HG03378 (cell line): ENCODE measurements around the gene TDRD10.
"Not testable (repeated sequence)": the region's sequence is repeated elsewhere in the genome, so short reads cannot be mapped to it uniquely, and the experiment has no call there.

ENCODE experiments used
- ATAC-seq: cut with Tn5 transposase; IDR thresholded peaks from one replicate; pipeline ENCODE4 v1.9.1; 2021; ENCODE audit warnings: mild to moderate bottlenecking, moderate library complexity; ENCODE audit not compliant: unreplicated experiment

TDRD10 gene

DNA sequence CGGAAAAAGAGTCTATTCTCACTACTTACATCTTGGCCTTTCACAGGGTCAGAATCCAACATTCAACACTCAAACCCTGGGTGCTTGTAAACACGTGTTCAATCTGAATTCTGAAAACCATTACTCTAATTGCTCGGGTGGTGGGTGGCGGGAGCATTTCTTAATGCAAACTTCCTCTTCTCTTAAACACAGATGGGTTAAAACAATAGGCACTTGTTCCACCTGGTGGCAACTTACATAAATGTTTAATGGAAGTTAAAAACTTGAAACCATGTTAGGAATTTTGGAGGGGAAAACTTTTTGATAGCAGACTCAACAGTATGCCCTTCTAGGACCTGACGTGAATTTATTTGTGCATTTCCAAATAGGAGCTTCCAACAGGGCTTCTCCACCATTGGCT, 23.4 kb upstream of the TDRD10 start:
- no peak for ATAC-seq

DNA sequence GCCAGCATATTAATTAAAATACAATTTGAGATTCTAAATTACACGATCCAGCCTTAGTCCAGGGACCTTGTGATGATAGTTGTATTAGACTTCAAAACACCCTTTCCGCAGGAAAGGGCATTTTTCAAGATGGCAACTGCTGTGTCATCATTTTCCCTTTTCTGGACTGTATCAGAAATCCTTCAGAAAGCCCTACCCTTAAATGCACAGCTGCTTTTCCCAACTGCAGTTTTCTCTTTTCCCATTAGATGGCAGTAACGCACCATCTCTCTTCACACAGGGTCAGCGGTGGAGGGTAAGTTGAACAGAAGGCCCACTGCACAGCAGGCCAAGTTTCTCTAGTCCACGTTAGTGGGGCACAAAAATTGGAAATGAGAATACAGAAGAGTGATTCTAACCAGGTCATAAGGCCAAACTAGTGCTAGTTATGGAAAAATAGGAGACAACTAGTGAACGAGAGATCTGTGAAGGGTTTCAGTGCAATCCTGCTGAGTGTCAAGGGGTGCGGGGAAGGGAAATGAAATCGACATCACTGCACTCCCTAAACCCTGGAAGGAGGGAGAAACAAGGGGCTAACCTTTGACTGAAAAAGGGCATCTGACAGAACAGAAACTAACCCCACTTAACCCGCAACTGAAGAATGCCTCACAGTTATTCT, 22.1 kb upstream of the TDRD10 start:
- ATAC-seq = no peak

DNA sequence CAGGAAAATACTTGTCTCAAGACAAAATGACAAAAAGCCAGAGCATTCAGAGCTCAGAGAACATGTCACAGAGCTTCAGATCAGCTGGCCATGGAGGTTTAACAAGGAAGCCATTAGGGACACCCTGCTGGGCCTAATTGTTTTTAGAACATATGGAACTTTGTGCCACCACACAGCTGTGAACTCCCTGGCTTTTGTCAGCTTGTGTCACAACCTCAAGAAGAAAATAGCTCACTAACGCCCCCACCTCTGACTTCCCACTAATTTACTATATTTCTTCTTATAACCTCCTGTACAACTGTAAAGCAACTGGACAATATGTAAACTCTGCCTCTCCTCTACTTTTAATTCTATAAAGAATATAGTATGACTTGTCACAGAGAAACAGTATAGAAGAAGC, 21.0 kb upstream of the TDRD10 start:
- no peak for ATAC-seq

DNA sequence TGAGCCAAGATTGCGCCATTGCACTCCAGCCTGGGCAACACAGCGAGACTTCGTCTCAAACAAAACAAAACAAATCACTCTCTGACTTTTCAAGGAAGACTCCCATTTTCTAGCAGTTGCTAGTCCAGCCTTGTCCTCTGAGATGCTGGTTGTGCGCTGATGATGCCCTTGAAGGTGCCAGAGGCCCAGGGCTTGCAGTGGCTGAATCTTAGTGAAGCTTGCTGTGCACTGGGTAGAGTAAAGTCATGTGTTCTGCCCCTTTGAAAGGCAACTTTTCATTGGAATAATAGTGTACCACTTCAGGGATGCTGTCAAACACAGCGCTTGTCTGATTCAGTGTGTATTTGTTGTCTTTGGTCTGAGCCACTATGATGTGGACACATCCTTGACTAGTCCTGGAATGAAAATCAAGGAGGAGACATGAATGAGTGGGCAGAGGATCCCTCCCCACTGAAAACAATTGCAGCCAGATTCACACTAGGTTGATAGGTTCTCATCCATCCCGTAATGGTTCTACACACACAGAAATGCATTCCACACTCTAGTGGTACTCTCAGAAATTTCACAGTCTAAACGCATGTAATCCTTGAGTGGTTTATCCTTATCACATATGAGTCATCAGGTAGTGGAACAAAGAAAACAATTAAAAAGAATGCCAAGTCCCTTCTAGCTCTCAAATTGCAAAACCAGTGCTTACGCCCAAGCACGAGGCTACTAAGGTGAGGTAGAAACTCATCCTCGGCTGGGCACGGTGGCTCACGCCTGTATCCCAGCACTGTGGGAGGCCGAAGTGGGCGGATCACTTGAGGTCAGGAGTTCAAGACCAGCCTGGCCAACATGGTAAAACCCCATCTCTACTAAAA, 17.8 kb upstream of the TDRD10 start:
- no peak for ATAC-seq

DNA sequence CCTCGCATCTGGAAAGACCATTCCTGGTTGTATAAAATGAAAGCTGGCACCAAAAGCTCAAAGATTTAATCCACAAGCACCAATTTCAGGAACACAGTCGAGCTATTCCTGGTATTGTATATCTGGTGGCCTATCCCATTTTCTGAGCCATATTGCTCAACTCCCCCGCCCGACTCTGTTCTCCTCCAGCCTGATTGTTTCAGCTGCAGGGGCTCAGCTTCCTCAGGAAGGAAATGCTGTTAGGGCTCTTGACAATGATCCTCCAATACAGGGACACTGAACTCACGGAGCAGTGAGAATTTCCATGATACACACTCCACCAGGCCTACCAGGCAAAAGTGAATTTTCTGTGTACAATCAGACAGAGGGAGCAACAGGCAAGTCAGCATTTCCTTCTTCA, 16.9 kb upstream of the TDRD10 start:
- no peak for ATAC-seq

DNA sequence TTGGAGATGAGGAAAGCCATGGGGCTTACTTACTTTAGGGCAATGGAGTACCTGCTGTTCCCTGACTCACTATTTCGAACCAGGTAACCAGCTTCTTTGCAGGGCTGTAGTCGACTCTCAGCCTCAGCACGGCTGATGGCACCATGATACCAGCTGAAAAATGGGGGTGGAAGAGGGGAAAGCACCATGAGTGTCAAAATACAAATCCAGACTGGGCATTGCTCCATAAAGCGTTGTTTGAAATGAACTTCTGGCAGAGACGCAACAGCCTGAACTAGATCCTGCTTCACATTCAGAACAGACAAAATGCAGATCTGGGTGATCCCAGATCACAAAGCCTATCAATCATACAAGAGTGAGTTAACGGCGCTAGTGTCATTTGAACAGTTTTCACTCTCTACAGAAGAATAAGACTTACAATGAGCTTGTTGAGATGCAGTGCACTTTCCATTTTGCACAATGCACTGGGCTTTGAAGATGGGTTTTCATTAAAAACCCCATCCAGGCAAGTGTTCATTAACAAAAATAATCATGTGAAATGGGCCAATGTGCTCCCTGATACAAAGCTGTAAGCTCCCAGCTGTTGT, 16.0 kb upstream of the TDRD10 start:
- no peak for ATAC-seq

DNA sequence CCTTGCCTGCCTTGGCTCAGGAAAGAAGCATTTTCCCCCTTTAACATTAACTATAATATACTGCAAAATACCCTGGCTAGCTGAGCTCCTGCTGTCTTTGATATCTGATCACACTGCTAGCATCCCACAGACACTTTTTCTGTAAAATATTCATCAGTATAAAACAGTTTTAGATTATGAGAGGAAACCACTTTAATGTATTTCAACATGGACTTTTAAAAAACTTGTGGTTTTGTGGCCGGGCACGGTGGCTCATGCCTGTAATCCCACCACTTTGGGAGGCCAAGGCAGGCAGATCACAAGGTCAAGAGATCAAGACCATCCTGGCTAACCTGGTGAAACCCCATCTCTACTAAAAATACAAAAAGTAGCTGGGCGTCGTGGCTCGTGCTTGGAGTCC, 15.3 kb upstream of the TDRD10 start:
- ATAC-seq = not testable (repeated sequence)

DNA sequence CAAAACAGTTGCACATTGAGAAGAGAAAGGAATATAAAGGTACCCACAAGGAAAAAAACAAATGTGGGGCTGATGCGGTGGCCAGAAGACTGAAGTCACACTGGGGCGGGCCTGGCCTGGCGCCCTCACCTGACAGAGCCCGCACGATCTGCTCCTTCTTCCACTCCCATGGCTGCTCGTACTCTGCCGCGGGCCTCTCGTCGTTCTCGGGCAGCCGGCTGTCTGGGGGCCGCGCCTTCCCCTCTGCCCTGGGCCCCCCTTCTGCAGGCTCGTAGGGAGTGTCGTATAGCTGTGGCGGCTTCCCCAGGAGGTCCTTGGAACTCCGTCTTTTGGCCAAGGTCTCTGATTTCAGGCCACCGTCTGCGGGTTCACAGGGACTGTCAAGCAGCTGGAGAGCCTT, 13.1 kb upstream of the TDRD10 start:
- ATAC-seq = no peak

DNA sequence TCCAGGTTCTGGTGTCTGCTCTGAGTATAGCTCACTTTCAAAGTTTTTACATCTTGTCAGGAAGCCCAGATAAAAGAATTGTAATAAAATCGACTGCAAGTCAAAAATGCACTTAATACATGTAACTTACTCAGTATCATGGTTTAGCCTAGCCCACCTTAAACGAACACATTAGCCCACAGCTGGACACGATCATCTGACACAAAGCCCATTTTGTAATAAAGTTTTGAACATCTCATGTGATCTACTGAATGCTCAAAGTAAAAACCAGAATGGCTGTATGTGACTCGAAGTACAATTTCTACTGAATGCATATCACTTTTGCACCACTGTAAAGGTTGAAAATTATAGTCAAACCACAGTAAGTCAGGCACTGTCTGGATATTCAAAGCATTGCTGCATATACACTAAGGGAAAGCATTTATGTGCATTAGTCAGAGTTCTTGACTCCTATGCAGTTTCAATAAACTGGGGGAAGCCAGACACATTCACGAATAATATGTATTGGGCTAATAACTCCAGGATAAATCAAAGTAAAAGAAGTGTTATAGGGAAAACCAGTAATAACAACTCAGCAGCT, 12.2 kb upstream of the TDRD10 start:
- no peak for ATAC-seq

DNA sequence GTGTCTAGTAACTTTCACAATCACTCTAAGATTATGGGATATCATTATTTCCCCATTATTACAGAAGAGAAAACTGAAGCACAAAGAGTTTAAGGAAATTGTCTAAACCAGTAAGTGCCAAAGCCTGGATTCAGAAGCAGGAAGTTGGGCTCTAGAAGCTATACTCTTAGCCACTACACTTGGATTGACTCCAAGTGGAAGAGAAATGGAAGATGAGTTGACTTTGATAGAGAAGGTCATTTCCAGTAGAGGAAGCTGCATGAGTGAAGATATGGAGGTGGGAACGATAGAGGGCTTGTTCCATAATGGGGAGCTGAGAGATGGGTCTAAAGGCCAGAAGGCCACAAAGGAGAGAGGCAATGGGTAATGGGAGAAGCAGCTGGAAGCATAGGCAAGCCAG, 11.7 kb upstream of the TDRD10 start:
- no peak for ATAC-seq

DNA sequence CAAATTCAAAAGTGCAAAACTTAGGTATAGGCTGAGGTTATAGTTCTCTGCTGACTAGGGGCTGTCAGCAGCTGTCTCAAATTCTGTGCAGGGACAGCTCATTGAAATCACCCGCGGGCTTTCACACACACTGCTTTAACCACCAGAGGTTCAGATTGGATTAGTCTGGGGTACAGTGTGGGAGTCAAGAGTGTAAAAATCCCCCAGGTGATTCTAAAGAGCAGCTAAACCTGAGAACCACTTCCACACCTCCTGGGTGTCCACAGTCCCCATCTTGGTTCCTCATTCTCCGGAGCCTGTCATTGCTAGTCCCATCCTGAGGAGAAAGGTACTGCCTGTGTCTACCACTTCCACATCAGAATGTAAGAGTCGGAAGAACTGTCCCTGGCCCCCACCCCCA, 9.9 kb upstream of the TDRD10 start:
- no peak for ATAC-seq

DNA sequence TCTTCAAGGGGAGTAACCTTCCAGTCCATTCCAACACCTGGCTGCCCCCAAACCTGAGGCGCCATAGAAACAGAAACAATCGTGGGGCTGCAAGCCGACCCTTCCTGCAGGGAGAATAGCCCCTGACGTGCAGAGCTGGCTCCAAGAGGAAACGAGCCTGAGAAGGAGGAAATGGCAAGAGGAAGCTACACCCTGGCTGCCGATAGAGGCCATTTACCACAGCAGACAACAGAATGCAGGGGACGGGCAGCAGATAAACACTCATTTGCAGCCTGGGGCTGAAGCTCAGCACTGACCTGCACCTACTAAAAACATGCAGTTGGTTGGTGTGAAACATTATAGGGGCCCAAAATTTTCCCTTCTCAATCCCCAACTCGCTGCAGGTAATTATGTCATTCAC, 8.7 kb upstream of the TDRD10 start:
- no peak for ATAC-seq

DNA sequence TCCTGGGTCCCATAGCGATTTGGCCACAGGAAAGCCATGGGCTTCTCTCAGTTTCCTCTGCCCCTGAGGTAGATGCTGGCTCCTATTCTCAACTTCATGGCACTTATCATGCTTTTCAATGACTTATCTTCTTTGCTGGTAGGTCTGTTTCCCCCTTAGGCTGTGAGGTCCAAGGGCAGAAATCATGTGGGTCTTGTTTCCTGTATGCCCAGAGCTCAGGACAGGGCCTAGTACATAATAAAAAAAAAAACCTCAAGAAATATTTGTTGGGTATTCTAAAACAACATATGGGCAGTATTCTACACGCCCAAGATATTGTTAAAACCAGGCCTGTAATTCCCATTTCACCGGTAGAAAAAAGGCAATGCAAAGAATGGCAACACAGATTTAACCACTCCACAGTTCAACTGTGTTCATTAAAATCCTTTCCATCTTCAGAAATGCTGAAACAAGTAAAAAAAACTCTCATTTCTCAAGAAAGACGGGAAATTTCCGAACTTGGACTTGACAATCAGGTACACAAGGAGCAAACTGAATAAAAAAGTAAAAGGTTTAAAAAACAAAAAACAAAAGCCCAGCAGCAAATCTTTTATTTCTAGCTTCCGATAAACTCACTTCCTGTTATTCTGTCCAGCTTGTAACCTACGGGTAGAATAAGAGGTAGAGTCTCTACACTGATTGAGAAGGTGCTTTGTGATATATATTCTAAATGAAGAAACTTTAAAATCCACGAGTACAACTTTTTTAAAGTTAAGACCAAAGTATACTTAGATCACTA, 6.3 kb upstream of the TDRD10 start:
- ATAC-seq = no peak

DNA sequence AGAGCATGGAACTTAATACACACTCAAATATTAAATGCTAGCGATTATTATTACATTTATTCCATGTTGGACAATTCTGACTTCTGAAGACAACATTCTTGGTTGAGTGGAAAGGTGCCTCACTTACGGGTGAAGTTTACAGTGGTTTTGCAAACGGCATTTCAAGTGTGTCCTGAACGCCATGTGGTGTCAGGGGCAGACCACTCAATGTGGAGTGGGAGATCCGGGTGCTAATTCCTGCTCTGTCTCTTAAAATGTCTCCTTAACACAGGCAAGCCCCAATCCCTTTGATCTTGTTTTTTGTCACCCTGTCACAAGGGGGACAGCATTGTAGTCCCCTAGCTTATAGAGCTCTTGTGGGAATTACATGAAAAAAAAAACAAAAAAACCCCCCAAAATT, 5.6 kb upstream of the TDRD10 start:
- ATAC-seq = no peak

DNA sequence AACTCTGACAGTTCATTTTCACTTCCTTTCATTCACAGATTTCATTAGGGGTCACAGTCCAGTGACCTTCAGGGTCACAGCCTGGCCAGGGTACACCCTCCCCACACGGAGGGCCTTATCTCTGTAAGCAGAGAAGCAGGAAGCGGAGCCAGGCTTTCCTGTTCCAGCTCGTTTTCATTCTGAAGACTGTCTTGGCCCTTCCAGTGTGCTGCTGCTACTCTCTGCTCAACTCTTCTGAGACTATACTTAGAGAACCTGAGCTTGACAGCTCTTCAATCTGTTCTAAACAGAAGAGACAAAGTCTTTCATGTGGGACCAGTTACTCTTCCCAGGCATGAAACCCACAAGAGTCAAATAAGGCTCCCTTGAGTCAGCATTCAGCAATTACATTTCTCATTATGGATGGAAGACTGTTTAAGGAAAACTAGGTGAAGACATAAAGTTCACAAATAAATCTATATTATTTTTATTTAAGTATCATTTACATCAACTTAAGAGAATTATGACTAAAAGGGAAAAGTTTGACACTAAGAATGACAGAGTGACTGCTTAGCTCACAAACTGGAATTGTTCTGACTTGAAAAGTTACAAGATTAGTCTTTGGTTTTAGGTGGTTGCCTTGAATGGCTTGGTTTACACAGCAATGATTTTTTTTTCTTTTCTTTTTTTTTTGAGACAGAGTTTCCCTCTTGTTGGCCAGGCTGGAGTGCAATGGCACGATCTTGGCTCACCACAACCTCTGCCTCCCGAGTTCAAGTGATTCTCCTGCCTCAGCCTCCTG, 4.8 kb upstream of the TDRD10 start:
- ATAC-seq = no peak

DNA sequence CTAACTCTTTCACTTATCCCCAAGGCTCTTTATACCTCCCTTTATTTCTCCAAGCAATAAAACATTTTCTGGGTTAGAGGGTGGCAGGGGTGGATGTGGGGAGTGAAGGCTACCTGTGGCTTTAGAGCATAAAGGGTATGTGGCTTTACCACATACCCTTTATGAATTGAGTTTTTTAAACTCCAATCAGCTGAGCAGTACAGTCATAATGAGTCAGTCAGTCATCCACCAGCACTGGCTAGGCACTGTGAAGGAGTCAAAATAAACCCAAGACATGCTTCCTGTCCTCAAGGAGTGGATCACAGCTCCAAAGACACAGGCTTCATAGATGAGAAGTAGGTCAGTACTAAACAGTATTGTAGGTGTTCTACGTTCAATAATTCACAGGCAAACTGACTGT, 2.6 kb upstream of the TDRD10 start:
- ATAC-seq = no peak

DNA sequence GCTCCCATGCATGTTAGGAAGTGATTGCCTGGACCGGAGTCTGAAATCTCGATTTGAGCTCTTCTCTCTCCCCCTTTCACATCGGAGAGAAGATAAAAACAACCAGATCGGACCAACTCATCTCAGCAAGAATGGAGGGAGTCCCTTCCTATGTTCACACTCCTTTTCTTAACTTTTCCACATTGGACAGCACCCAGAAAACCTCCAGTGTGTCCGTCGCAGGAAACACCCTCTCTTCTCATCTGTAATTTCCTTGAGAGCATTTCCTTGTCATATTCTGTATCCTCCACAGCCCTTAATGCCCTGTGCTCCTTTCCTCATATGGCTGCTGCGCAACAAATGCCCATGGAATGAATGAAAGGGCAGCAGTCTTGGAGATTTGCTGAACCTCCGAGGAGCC, 1.5 kb upstream of the TDRD10 start:
- no peak for ATAC-seq

DNA sequence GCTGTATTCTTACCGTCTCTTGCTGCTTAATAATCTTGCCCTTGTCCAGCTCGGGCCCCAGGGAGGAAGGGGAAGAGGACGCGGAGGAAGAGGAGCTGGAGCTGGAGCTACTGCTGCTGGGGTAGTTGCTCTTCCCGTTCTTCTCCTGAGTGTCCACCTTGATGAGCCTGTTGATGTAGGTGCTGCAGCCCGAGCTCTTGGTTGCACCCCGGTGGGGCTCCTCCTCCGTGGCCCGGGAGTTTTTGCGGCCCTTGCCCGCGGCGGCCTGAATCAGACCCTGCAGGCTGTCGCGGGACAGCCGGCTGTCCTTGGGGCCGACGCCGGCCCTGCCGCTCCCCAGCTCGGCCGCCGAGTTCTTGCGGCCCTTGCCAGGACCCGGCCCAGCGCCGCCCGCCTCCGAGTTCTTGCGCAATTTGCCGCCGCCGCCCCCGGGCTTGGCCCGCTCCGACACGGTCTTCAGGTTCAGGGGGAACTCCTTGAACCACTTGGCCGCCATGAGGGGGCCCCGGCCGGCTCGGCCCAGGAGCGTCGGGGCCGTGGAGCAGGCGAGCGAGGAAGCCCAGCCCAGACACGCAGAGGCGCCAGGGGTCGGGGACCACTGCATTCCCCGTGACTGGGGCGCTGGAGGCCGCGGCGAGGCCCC, 475 bp upstream of the TDRD10 start:
- no peak for ATAC-seq

DNA sequence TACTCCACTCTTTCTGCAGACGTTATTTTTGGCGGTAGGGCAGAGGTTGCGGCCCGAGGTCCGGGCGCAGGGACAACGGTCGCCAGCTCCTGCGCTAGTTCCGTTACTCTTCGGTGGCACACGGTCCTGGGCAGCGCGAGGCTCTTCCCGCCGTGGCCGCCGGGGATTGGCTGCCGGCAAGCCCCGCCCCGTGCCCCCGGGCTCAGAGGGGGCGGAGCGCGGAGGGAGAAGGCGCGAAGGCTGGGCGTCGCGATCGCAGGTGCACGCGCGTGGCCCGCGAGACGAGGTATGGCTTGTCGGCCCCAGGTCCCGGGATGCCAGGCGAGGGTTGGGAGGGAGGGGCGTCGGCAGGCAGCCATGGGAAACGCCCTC, 711 bp downstream of the TDRD10 start:
- no peak for ATAC-seq

DNA sequence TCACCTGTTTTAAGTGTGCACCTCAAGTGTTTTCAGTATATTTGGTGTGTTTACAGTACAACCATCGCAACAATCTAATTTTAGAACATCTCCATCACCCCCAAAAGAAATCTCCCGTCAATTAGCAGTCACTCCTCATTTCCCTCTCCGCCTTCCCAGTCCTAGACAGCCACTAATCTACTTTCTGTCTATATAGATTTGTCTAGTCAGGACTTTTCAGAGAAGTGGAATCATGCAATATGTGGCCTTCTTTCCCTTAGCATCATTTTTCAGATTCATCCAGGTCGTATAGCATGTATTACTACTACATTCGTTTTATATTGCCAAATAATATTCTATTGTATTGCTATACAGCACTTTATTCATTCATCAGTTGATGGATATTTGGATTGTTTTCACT, 1.9 kb downstream of the TDRD10 start:
- ATAC-seq = no peak
